HCT116 (cell line): ENCODE measurements around the gene CYRIA. TPM values are rescaled to one million over a fixed set of nuclear protein-coding genes. Genes with fewer than 3 reads are reported as not detected.

ENCODE experiments used
- ATAC-seq: fragments of 200-7000 bp; cut with Tn5 transposase; 2 replicates; pipeline ENCODE4 v1.9.1; 2020; ENCODE audit warnings: mild to moderate bottlenecking, moderate library complexity
- BruUV-seq: library from RNA; stranded (reverse); fragments of 400-500 nt; replicated peaks from 2 replicates; lab custom pipeline; 2021; lab: Mats Ljungman, UMichigan
- CTCF ChIA-PET: fragments of 300-600 bp; sonication (Branson Sonifier 250); formaldehyde crosslinking; loops from one replicate; lab custom pipeline; 2021; ENCODE audit warnings: antibody characterized with exemption; lab: Charles Lee
- POLR2A ChIA-PET: fragments of 300-600, 350-600 bp; sonication (Branson Sonifier 250); formaldehyde crosslinking; loops from one replicate; lab custom pipeline; 2021; ENCODE audit warnings: antibody characterized with exemption; lab: Charles Lee
- RAD21 ChIA-PET, 2 experiments: fragments of 300-600 bp; sonication (Branson Sonifier 250); formaldehyde crosslinking; loops; one replicate each; lab custom pipeline; 2023; ENCODE audit warnings: low total read pairs in 2 of 2; ENCODE audit not compliant: uncharacterized antibody in 2 of 2, unreplicated experiment in 2 of 2, low non-redundant PET in 1 of 2; lab: Charles Lee
- DNase-seq: peaks from one replicate; pipeline ENCODE4 v3.0.0-alpha.2; 2010; ENCODE audit warnings: low read depth, low spot score
- H2AFZ ChIP-seq: fragments of 200-600 bp; shearing (Covaris generic), sonication (generic); 2 replicates; pipeline ENCODE4 v1.6.1; 2017; ENCODE audit warnings: low read depth, mixed run types, mixed read lengths, antibody characterized with exemption, low read length; ENCODE audit not compliant: poor library complexity, severe bottlenecking
- H3K27ac ChIP-seq: 2 replicates; pipeline ENCODE4 v1.5.1; 2012; ENCODE audit warnings: low read depth, low read length
- H3K27me3 ChIP-seq: fragments of 200-600 bp; sonication (generic); 2 replicates; pipeline ENCODE4 v1.6.1; 2016; ENCODE audit warnings: mixed run types, low read length, mixed read lengths; ENCODE audit not compliant: insufficient read depth
- H3K36me3 ChIP-seq, 2 experiments: fragments of 200-500 bp in 1 of 2; fragments of 200-600 bp in 1 of 2; sonication (Bioruptor generic) in 1 of 2; sonication (generic) in 1 of 2; 2 replicates each; pipeline versions ENCODE4 v1.5.1 to v1.6.1; 2014 to 2016; ENCODE audit warnings: low read length in 2 of 2, inconsistent platforms in 1 of 2, mixed read lengths in 1 of 2, mixed run types in 1 of 2; ENCODE audit not compliant: insufficient read depth in 2 of 2, control insufficient read depth in 1 of 2
- H3K4me1 ChIP-seq, 2 experiments: fragments of 200-600 bp in 1 of 2; sonication (generic) in 1 of 2; 2 replicates each; pipeline versions ENCODE4 v1.5.1 to v1.6.1; 2012 to 2017; ENCODE audit warnings: low read length in 2 of 2, inconsistent platforms in 1 of 2, mild to moderate bottlenecking in 1 of 2, mixed read lengths in 1 of 2, mixed run types in 1 of 2, moderate library complexity in 1 of 2; ENCODE audit not compliant: insufficient read depth in 2 of 2, control insufficient read depth in 1 of 2
- H3K4me2 ChIP-seq: fragments of 200-600 bp; sonication (generic); 2 replicates; pipeline ENCODE4 v1.6.1; 2017; ENCODE audit warnings: mixed run types, low read length, mixed read lengths
- H3K4me3 ChIP-seq, 2 experiments: fragments of 200-600 bp in 1 of 2; sonication (generic) in 1 of 2; replicated peaks in 1 of 2; 2 replicates each; pipeline ENCODE4 v1.5.1; 2011 to 2016; ENCODE audit warnings: low read length in 2 of 2, control low read depth in 1 of 2, low read depth in 1 of 2, mild to moderate bottlenecking in 1 of 2, mixed read lengths in 1 of 2, mixed run types in 1 of 2
- H3K79me2 ChIP-seq: fragments of 200-600 bp; sonication (generic); 2 replicates; pipeline ENCODE4 v1.6.1; 2017; ENCODE audit warnings: mild to moderate bottlenecking, mixed run types, low read length, moderate library complexity, mixed read lengths; ENCODE audit not compliant: insufficient read depth
- H3K9ac ChIP-seq: fragments of 200-600 bp; sonication (generic); 2 replicates; pipeline ENCODE4 v1.6.1; 2016; ENCODE audit warnings: low read length, mixed read lengths
- H3K9me2 ChIP-seq: fragments of 200-600 bp; sonication (generic), shearing (Covaris generic); 2 replicates; pipeline ENCODE4 v1.6.1; 2017; ENCODE audit warnings: mixed run types, mild to moderate bottlenecking, moderate library complexity; ENCODE audit not compliant: insufficient read depth
- H3K9me3 ChIP-seq, 2 experiments: fragments of 200-500 bp in 1 of 2; fragments of 200-600 bp in 1 of 2; sonication (Bioruptor generic) in 1 of 2; sonication (generic) in 1 of 2; 2 replicates each; pipeline ENCODE4 v1.6.1; 2014 to 2017; ENCODE audit warnings: low read length in 2 of 2, mixed read lengths in 2 of 2, inconsistent platforms in 1 of 2, low read depth in 1 of 2, mild to moderate bottlenecking in 1 of 2, mixed run types in 1 of 2, moderate library complexity in 1 of 2; ENCODE audit not compliant: control insufficient read depth in 1 of 2, insufficient read depth in 1 of 2
- H4K20me1 ChIP-seq: fragments of 200-600 bp; sonication (generic), shearing (Covaris generic); 2 replicates; pipeline ENCODE4 v1.6.1; 2017; ENCODE audit warnings: mixed run types, mild to moderate bottlenecking, moderate library complexity; ENCODE audit not compliant: insufficient read depth
- ELF1 ChIP-seq: IDR thresholded peaks from 2 replicates; pipeline ENCODE4 v1.6.1; 2012; ENCODE audit warnings: low read depth, borderline replicate concordance
- EZH2phosphoT487 ChIP-seq: fragments of 200-600 bp; IDR thresholded peaks from 2 replicates; pipeline ENCODE4 v1.6.1; 2018; ENCODE audit warnings: antibody characterized with exemption, borderline replicate concordance
- FOSL1 ChIP-seq: IDR thresholded peaks from 2 replicates; pipeline ENCODE4 v1.6.1; 2012; ENCODE audit warnings: low read depth
- JUND ChIP-seq: IDR thresholded peaks from 2 replicates; pipeline ENCODE4 v1.6.1; 2012
- RAD21 ChIP-seq: IDR thresholded peaks from 2 replicates; pipeline ENCODE4 v1.6.1; 2012; ENCODE audit warnings: low read depth, mild to moderate bottlenecking
- SIN3A ChIP-seq: IDR thresholded peaks from 2 replicates; pipeline ENCODE4 v1.6.1; 2012; ENCODE audit warnings: low read depth
- SP1 ChIP-seq: IDR thresholded peaks from 2 replicates; pipeline ENCODE4 v1.6.1; 2012; ENCODE audit warnings: low read depth
- TCF7L2 ChIP-seq: IDR thresholded peaks from 2 replicates; pipeline ENCODE4 v1.7.0; 2011; ENCODE audit warnings: borderline replicate concordance, inconsistent platforms; ENCODE audit not compliant: insufficient read depth, insufficient read length; ENCODE audit errors: extremely low read depth
- ZFX ChIP-seq: fragments of 450-650 bp; IDR thresholded peaks from 2 replicates; pipeline ENCODE4 v1.6.1; 2017
- ZNF274 ChIP-seq: fragments of 200-500 bp; sonication (Bioruptor generic); IDR thresholded peaks from 2 replicates; pipeline ENCODE4 v1.6.1; 2014; ENCODE audit warnings: mild to moderate bottlenecking, low read depth, low read length, inconsistent platforms
- intact Hi-C: fragments of 100-400 bp; cut with micrococcal nuclease; formaldehyde crosslinking; loops from 2 replicates; pipeline ENCODE4 v1.10.0; 2022
- total RNA-seq: library from RNA; stranded (reverse); gene quantifications from one replicate; pipeline ENCODE4 v1.2.1, GENCODE V29; 2021; ENCODE audit not compliant: unreplicated experiment
- TF ChIP-seq, protein P1 (sequence below), 3 experiments: fragments of 200-600 bp in 1 of 3; sonication (generic) in 1 of 3; IDR thresholded peaks in 2 of 3; conservative IDR thresholded peaks in 1 of 3; 2 replicates each; pipeline ENCODE4 v1.5.1; 2012 to 2017; ENCODE audit warnings: low read depth in 2 of 3, low read length in 2 of 3, antibody characterized with exemption in 1 of 3, borderline replicate concordance in 1 of 3, control low read depth in 1 of 3, mild to moderate bottlenecking in 1 of 3, mixed read lengths in 1 of 3, mixed run types in 1 of 3, moderate library complexity in 1 of 3; ENCODE audit not compliant: insufficient read depth in 1 of 3
- TF ChIP-seq, protein P2 (sequence below): IDR thresholded peaks from 2 replicates; pipeline ENCODE4 v1.6.1; 2012

CYRIA gene
- total RNA-seq, 1 experiment from 2014 or later = 0.44 TPM

DNA sequence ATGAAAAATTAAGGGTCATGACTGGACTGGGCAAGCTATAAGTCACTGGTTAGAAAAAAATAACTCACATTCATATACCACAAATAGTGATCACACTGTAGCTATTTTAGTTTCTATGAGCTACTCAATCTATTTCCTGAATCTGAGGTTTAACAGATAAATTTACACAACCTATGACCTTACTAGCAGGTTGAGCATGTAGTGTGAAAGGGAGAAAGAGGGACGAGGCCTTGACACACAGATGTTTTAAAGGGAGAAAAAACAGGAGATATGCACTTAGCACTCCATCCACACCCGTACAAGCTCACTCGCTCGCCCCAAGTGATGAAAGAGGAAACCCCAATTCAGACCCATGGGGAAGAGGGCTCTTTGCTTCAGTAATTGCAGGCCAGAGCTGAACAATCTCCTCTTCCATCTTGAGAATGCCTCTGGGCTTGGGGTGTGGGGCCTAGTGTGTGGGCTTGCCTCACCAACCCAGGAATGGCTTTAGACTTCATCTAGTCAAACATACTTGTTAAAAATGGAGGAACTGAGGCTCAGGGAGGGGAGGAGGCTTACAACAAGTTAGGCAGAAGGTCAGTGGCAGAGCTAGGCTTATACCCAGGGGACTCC lies 10.7 kb downstream of the CYRIA start:
- RAD21 ChIA-PET = no interaction called here
- DNase-seq = no peak
- TF ChIP-seq ELF1 = no peak
- TF ChIP-seq SP1 = no peak
- TF ChIP-seq ZFX = no peak
- no peak for TF ChIP-seq SIN3A
- TF ChIP-seq, protein P1, sequence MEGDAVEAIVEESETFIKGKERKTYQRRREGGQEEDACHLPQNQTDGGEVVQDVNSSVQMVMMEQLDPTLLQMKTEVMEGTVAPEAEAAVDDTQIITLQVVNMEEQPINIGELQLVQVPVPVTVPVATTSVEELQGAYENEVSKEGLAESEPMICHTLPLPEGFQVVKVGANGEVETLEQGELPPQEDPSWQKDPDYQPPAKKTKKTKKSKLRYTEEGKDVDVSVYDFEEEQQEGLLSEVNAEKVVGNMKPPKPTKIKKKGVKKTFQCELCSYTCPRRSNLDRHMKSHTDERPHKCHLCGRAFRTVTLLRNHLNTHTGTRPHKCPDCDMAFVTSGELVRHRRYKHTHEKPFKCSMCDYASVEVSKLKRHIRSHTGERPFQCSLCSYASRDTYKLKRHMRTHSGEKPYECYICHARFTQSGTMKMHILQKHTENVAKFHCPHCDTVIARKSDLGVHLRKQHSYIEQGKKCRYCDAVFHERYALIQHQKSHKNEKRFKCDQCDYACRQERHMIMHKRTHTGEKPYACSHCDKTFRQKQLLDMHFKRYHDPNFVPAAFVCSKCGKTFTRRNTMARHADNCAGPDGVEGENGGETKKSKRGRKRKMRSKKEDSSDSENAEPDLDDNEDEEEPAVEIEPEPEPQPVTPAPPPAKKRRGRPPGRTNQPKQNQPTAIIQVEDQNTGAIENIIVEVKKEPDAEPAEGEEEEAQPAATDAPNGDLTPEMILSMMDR (IDR thresholded peaks at IDR 0.05 in 2 of 3, conservative IDR thresholded peaks at IDR 0.05 in 1 of 3; ENCODE audit: borderline replicate concordance in 1 of 3, insufficient read depth in 1 of 3, low read depth in 2 of 3, low read length in 2 of 3) = no peak
- TF ChIP-seq ZNF274 = no peak
- no peak for TF ChIP-seq JUND
- TF ChIP-seq TCF7L2 = no peak
- TF ChIP-seq EZH2phosphoT487 = no peak
- TF ChIP-seq FOSL1 = no peak
- TF ChIP-seq, protein P2, sequence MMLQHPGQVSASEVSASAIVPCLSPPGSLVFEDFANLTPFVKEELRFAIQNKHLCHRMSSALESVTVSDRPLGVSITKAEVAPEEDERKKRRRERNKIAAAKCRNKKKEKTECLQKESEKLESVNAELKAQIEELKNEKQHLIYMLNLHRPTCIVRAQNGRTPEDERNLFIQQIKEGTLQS = no peak
- TF ChIP-seq RAD21 = no peak

More for the DNA sequence above, 10.7 kb downstream of the CYRIA start:
- 0 out of 4 replicates have a peak, but pooled peaks cover 0 to 3% of the 10 kb centered on the region in 2 experiments for H3K4me1 ChIP-seq
- ATAC-seq = no peak
- H4K20me1 ChIP-seq = no peaks in the 10 kb centered on the region
- ChIA-PET POLR2A (no interaction called here), CTCF (no interaction called here)
- BruUV-seq = no TSS peak
- no peak overlapping the region for H2AFZ ChIP-seq
- no peak overlapping the region for H3K27ac ChIP-seq
- no peak overlapping the region for H3K9ac ChIP-seq
- no peaks in the 10 kb centered on the region for H3K9me3 ChIP-seq
- no peaks in the 10 kb centered on the region for H3K9me2 ChIP-seq
- intact Hi-C loops = no loop called here
- H3K4me3 ChIP-seq = no peak overlapping the region
- no peaks in the 10 kb centered on the region for H3K36me3 ChIP-seq
- no peaks in the 10 kb centered on the region for H3K79me2 ChIP-seq
- H3K27me3 ChIP-seq = peaks cover 21% of the 10 kb centered on the region
- no peak overlapping the region for H3K4me2 ChIP-seq
